Activated naive CD4-positive, alpha-beta T cell treated with anti-CD3 and anti-CD28 coated beads, Interleukin-2, amount 50 U/mL, for 16 hours (primary cell): ENCODE results near the gene GDF11.
A peak's percentile ranks its signal among the peaks of the same experiment; 100 is the strongest.

Experiments used
- DNase-seq: peaks from one replicate; pipeline ENCODE4 v3.0.0-alpha.2; 2020

GDF11 gene

GRCh38 chr12:55724226-55724939, 18.5 kb upstream of the GDF11 start:
- peak; percentile 68 for DNase-seq

GRCh38 chr12:55724940-55725309, 18.0 kb upstream of the GDF11 start:
- no peak for DNase-seq

GRCh38 chr12:55725556-55725955, 17.4 kb upstream of the GDF11 start:
- no peak for DNase-seq

GRCh38 chr12:55726971-55727370, 16.0 kb upstream of the GDF11 start:
- DNase-seq: no peak

- no peak for DNase-seq
Observed at GRCh38 chr12:55727643-55728185, 15.2 kb upstream of the GDF11 start.

- no peak for DNase-seq
Observed at GRCh38 chr12:55728186-55728938, 14.6 kb upstream of the GDF11 start.

- peak; percentile 75 for DNase-seq
Observed at GRCh38 chr12:55728939-55729818, 13.7 kb upstream of the GDF11 start, which contains the start of gene CD63. Gene CD63, minus strand, starts transcription at chr12:55729009. Its CDS starts 668 bp downstream, at chr12:55728341.

GRCh38 chr12:55729819-55730818, 12.8 kb upstream of the GDF11 start:
- no peak for DNase-seq

GRCh38 chr12:55732288-55732687, 10.6 kb upstream of the GDF11 start:
- no peak for DNase-seq

- no peak for DNase-seq
Observed at GRCh38 chr12:55733021-55733555, 9.8 kb upstream of the GDF11 start.

- DNase-seq: no peak
Observed at GRCh38 chr12:55733858-55734257, 9.1 kb upstream of the GDF11 start.

- DNase-seq: no peak
Observed at GRCh38 chr12:55734595-55734994, 8.3 kb upstream of the GDF11 start.

- no peak for DNase-seq
Observed at GRCh38 chr12:55736076-55736475, 6.8 kb upstream of the GDF11 start.

GRCh38 chr12:55736780-55737580, 5.9 kb upstream of the GDF11 start:
- peak; percentile 63 for DNase-seq

- DNase-seq: no peak
Observed at GRCh38 chr12:55737581-55738122, 5.3 kb upstream of the GDF11 start.

GRCh38 chr12:55738123-55739024, 4.5 kb upstream of the GDF11 start:
- peak; percentile 77 for DNase-seq

GRCh38 chr12:55739025-55739378, 3.9 kb upstream of the GDF11 start:
- no peak for DNase-seq

GRCh38 chr12:55741931-55742680, 816 bp upstream of the GDF11 start:
- DNase-seq: no peak
